GM10847 (cell line): ENCODE results near the gene PALLD.

Experiments used
- POLR2A ChIP-seq: IDR thresholded peaks from 2 replicates; pipeline ENCODE4 v1.6.1; 2011; ENCODE audit not compliant: insufficient read length; ENCODE audit errors: extremely low read depth

PALLD gene

GRCh38 chr4:168630445-168631187, 133.8 kb downstream of the PALLD start:
- no peak for TF ChIP-seq POLR2A

- TF ChIP-seq POLR2A = no peak
Observed at GRCh38 chr4:168631241-168632162, 134.7 kb downstream of the PALLD start.

DNA sequence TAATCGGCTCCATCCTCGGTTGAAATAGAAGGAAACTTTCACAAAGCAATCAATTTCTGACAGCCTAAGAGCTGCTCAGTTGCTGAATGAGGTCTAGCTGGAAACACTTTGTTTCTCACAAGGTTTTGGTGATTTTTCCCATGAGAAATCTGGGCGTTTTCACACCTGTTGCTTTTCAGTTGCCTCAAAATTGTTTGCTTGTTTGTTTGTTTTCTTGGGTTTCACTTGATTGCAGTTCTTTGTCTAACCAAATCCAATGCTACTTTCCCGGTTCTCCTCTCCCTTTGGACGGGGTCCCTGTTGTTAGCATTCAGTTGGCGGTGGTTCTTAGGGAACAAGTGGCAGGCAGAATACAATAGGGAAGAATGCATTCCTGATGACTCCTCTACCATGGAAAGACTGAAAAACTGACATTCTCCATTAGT, 135.5 kb downstream of the PALLD start:
- TF ChIP-seq POLR2A = no peak

GRCh38 chr4:168633064-168633463, 136.2 kb downstream of the PALLD start:
- no peak for TF ChIP-seq POLR2A

DNA sequence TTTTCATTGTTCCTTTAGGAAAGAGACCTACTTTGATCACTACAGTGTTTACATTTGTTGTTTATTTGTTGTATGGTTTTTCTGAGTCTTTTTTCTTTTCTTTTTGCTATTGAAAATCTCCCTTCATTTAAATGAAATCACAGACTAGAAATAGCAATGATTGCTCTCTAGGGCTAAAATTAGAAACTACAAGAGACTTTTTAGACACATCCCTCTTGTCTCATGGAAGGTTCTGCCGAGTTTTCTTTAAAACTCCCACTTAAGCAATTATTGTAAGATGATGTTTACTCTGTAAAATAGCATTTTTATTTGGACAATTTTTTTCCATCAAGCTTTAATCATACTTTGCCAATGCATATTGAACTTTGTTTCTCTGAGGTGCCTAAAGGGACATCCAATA, 136.6 kb downstream of the PALLD start:
- TF ChIP-seq POLR2A = no peak

- no peak for TF ChIP-seq POLR2A
Observed at GRCh38 chr4:168634276-168634802, 137.5 kb downstream of the PALLD start.

DNA sequence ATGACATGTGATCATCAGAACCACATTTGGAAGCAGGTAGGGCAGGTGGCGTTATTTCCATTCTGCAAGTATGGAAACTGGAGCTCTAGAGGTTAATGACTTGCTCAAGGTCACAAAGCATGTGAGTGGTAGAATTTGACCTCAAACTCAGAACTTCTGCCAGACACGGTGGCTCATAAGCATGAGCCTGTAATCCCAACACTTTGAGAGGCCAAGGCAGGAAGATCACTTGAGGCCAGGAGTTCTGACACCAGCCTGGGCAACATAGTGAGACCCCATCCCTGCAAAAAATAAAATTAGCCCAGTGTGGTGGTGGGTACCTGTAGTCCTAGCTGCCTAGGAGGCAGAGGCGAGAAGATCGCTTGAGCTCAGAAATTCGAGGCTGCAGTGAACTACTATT, 139.2 kb downstream of the PALLD start:
- TF ChIP-seq POLR2A = no peak

DNA sequence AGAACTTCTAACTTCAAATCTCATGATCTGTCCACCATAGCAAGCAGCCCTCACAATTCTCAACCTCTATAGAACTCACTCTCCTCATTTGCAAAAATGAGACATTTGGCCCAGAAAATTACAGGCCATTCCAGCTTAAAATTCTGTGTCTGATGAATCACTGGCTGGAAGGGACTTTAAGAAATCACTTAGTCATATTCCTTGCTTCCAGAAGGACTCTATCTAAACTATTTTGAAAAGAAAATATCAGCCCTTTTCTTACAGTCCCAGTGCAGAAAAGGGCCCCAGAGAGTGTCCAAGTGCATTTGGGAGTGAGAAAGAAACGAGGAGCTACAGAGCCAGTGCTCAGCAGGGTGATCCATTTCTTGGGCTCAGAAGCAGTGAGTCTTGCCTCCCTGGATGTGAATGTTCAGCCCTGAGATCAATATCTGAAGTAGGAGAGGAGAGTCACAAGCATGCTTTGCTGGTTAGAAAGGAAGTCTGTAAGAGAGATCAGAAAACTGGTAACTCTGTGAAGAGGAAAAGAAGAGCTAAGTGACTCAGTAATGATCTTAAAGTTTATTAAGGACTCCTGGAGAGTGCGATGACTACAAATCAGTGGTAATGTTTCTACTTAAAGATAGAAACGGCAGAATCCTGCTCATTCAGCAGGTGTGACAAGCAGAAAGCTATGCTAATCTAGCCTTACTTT, 139.8 kb downstream of the PALLD start:
- no peak for TF ChIP-seq POLR2A

DNA sequence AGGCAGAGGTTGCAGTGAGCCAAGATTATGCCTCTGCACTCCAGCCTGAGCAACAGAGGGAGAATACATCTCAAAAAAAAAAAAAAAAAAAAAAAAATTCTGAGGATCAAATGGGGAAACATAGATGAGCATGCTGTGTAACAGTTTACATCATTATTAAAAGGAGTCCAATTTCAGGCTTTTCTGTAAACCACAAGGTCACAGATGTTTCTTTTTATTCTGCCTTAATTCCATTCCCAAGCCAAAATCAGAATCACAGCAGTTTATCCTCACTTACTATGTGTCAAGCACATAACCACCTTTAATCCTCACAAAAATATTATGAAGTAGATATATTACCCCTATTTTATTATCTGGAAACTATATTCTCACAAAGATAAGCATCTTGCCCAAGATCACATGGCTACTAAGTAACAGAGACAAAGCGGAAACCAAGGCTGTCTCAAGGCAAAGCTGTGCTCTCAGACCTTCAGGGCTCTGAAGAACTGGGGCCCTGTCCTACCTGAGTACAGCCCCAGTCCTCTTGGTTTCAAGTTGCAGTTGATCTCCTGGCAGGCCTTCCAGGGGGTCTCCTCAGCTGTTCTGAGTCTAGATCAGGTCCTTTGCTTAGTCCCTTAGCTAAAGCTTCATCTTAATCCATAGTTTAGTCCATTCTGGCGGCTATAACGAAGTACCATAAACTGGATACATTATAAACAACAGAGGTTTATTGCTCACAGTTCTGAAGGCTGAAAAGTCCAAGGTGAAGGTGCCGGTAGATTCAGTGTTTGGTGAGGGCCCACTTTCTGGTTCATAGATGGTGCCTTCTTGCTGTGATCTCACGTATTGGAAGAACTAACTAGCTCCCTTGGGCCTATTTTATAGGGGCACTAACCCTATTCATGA, 141.3 kb downstream of the PALLD start:
- TF ChIP-seq POLR2A = no peak

GRCh38 chr4:168639914-168640313, 143.1 kb downstream of the PALLD start:
- TF ChIP-seq POLR2A = no peak

GRCh38 chr4:168641811-168642140, 144.9 kb downstream of the PALLD start:
- no peak for TF ChIP-seq POLR2A

- no peak for TF ChIP-seq POLR2A
Observed at GRCh38 chr4:168642591-168642990, 145.7 kb downstream of the PALLD start.

DNA sequence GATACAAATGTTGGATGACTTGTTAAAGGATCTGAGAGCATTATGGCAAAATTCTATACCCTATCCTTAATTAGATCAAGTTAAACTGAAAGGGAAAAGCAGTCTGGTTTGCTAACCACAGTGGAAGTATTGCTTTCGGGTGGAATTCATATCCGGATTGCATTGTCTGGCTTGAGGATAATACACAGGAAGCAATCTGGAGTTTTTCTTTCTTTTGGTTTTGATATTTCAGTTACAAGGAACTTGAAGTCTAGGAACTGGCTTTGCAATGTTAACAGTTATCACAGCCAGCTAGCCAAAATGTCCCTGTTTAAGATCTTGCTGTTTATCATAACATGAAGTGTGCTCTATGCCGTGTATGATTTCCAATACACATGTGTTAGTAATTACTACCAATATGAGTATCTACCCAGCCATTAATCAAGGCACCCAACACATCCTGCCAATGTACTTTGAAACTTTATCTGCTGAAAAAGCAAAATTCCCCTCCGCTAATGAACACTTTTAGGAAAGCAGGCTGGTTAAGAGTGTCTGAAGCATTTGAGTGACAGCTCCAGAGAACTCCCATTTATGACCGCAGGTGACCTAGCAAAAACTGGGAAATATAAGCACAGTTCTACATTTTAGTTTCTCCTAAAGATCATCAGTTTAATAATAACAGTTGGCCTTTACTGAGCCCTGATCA, 146.4 kb downstream of the PALLD start:
- TF ChIP-seq POLR2A = no peak

GRCh38 chr4:168643796-168644159, 146.9 kb downstream of the PALLD start:
- no peak for TF ChIP-seq POLR2A
